DND-41 (cell line): ENCODE results near the gene THOC6.

Experiments
- ATAC-seq: fragments of 200-7000 bp; cut with Tn5 transposase; 3 replicates; pipeline ENCODE4 v1.9.1; 2021; ENCODE audit warnings: low read depth; ENCODE audit not compliant: insufficient read depth
- DNase-seq: peaks from one replicate; pipeline ENCODE4 v3.0.0-alpha.2; 2020
- H2AFZ ChIP-seq: 2 replicates; pipeline ENCODE4 v1.6.0; 2012; ENCODE audit warnings: low read depth, low read length
- H3K27ac ChIP-seq: 2 replicates; pipeline ENCODE4 v1.5.1; 2012; ENCODE audit warnings: low read length, inconsistent platforms
- H3K27me3 ChIP-seq: fragments of 200-600 bp; sonication (generic); 2 replicates; pipeline ENCODE4 v1.6.0; 2012; ENCODE audit warnings: low read length, mild to moderate bottlenecking, inconsistent platforms; ENCODE audit not compliant: insufficient read depth, poor library complexity
- H3K36me3 ChIP-seq: 2 replicates; pipeline ENCODE4 v1.5.1; 2012; ENCODE audit warnings: low read length, inconsistent platforms; ENCODE audit not compliant: insufficient read depth
- H3K4me1 ChIP-seq: 2 replicates; pipeline ENCODE4 v1.5.1; 2012; ENCODE audit warnings: mild to moderate bottlenecking, low read length; ENCODE audit not compliant: insufficient read depth
- H3K4me2 ChIP-seq: 2 replicates; pipeline ENCODE4 v1.6.0; 2012; ENCODE audit warnings: mild to moderate bottlenecking, moderate library complexity, low read length, inconsistent platforms; ENCODE audit not compliant: insufficient read depth
- H3K4me3 ChIP-seq, 2 experiments: fragments of 200-600 bp in 1 of 2; shearing (Covaris generic) in 1 of 2; 2 replicates each; pipeline ENCODE4 v1.5.1; 2012 to 2016; ENCODE audit warnings: inconsistent platforms in 2 of 2, low read length in 2 of 2, mild to moderate bottlenecking in 2 of 2, low read depth in 1 of 2, moderate library complexity in 1 of 2
- H3K79me2 ChIP-seq: 2 replicates; pipeline ENCODE4 v1.6.0; 2012; ENCODE audit warnings: low read length, inconsistent platforms; ENCODE audit not compliant: insufficient read depth
- H3K9ac ChIP-seq: 2 replicates; pipeline ENCODE4 v1.6.0; 2012; ENCODE audit warnings: low read depth, mild to moderate bottlenecking, inconsistent platforms, low read length, moderate library complexity
- H3K9me3 ChIP-seq: 2 replicates; pipeline ENCODE4 v1.5.1; 2012; ENCODE audit warnings: low read length, moderate library complexity, mild to moderate bottlenecking, inconsistent platforms; ENCODE audit not compliant: insufficient read depth, severe bottlenecking
- H4K20me1 ChIP-seq: 2 replicates; pipeline ENCODE4 v1.6.0; 2012; ENCODE audit warnings: low read length; ENCODE audit not compliant: insufficient read depth
- CTCF ChIP-seq: IDR thresholded peaks from 2 replicates; pipeline ENCODE4 v1.5.1; 2012; ENCODE audit warnings: borderline replicate concordance, low read length, moderate library complexity, mild to moderate bottlenecking; ENCODE audit not compliant: poor library complexity, severe bottlenecking; ENCODE audit errors: extremely low read depth
- EZH2 ChIP-seq: IDR thresholded peaks from 3 replicates; pipeline ENCODE4 v1.6.1; 2012; ENCODE audit warnings: borderline replicate concordance, low read depth, mild to moderate bottlenecking, moderate library complexity, low read length, inconsistent platforms; ENCODE audit not compliant: severe bottlenecking

The THOC6 gene

DNA sequence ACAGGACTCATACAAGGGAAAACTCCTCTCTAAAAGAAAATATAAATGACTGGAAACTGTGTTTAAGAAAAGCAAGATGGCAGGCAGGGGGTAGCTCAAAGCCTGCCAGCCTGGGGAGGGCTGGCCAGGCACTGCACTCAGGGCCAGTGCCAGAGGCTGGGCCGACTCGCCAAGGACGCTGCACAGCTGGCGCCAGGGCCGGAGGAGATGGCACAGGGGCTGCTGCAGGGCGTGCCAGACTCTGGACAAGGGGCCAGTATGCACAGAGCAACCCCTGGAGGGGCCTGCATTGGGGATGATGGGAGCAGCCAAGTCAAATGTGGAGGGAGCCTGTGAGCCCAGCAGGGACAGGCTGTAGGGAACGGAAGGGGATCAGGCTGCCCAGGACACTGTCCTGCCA is 47.6 kb upstream of the THOC6 start:
- Histone ChIP-seq H3K9me3 (no peaks in the 10 kb centered on the region), H4K20me1 (peaks cover 74% of the 10 kb centered on the region), H3K79me2 (peaks cover 82% of the 10 kb centered on the region), H3K36me3 (peaks cover 83% of the 10 kb centered on the region), H2AFZ (no peak overlapping the region), H3K4me2 (0 out of 2 replicates have a peak overlapping the region, but pooled peaks have one; percentile 44), H3K27me3 (no peaks in the 10 kb centered on the region), H3K4me3 (no peak overlapping the region), H3K27ac (no peak overlapping the region), H3K4me1 (peaks cover 70% of the 10 kb centered on the region), H3K9ac (0 out of 2 replicates have a peak overlapping the region, but pooled peaks have one; percentile 9)
- DNase-seq (no peak), ATAC-seq (no peak)
- no peak for TF ChIP-seq EZH2
- TF ChIP-seq CTCF = no peak

- DNase-seq (no peak), ATAC-seq (no peak)
- H4K20me1 ChIP-seq = peaks cover 69% of the 10 kb centered on the region
- H3K4me2 ChIP-seq = peak overlapping the region; percentile 44; the same call in 1 of the 2 replicates
- no peaks in the 10 kb centered on the region for H3K9me3 ChIP-seq
- no peak overlapping the region for H2AFZ ChIP-seq
- H3K36me3 ChIP-seq = peaks cover 78% of the 10 kb centered on the region
- peaks cover 70% of the 10 kb centered on the region for H3K4me1 ChIP-seq
- no peak for TF ChIP-seq EZH2
- TF ChIP-seq CTCF = no peak
- H3K4me3 ChIP-seq = no peak overlapping the region
- H3K9ac ChIP-seq = peak overlapping the region; percentile 9; the same call in 1 of the 2 replicates
- H3K79me2 ChIP-seq = peaks cover 80% of the 10 kb centered on the region
- no peak overlapping the region for H3K27ac ChIP-seq
- no peaks in the 10 kb centered on the region for H3K27me3 ChIP-seq
Measured at GRCh38 chr16:2976673-2977072, 47.2 kb upstream of the THOC6 start.

DNA sequence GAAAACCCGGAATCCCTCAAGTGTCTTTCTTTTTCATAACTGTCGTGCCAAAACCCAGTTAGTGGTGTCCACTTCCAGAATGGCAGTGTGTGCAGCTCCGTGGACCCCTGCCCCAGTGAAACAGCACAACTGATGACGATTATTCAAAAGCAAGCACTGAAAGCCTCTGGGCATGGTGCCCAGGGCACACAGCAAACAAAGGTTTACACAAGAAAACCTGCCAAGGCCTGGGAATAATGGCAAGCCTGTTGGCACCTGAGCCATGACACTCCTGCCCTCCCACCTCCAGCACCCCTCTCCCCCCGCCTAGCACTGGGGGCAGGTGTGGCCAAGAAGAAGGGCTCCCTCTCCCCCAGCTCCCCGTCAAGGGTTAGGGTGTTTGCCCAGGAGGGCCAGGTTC is 46.4 kb upstream of the THOC6 start:
- peaks cover 62% of the 10 kb centered on the region for H4K20me1 ChIP-seq
- no peaks in the 10 kb centered on the region for H3K9me3 ChIP-seq
- peaks cover 72% of the 10 kb centered on the region for H3K79me2 ChIP-seq
- H3K4me3 ChIP-seq = peak overlapping the region in 1 of 2 experiments; percentile 35; a peak in 1 of 4 replicates
- ATAC-seq (no peak), DNase-seq (no peak)
- H3K4me1 ChIP-seq = peaks cover 65% of the 10 kb centered on the region
- peaks cover 70% of the 10 kb centered on the region for H3K36me3 ChIP-seq
- H3K4me2 ChIP-seq = peak overlapping the region; percentile 44
- no peak for TF ChIP-seq CTCF
- TF ChIP-seq EZH2 = no peak
- H2AFZ ChIP-seq = no peak overlapping the region
- peak overlapping the region; percentile 3 for H3K27ac ChIP-seq
- peak overlapping the region; percentile 28 for H3K9ac ChIP-seq
- H3K27me3 ChIP-seq = no peaks in the 10 kb centered on the region
